NCI-H1436 (cell line): ENCODE data around the gene BICDL1.

ENCODE experiments used
- DNase-seq: peaks from one replicate; lab custom pipeline; 2025; lab: John Stamatoyannopoulos, UW

Gene BICDL1

DNA sequence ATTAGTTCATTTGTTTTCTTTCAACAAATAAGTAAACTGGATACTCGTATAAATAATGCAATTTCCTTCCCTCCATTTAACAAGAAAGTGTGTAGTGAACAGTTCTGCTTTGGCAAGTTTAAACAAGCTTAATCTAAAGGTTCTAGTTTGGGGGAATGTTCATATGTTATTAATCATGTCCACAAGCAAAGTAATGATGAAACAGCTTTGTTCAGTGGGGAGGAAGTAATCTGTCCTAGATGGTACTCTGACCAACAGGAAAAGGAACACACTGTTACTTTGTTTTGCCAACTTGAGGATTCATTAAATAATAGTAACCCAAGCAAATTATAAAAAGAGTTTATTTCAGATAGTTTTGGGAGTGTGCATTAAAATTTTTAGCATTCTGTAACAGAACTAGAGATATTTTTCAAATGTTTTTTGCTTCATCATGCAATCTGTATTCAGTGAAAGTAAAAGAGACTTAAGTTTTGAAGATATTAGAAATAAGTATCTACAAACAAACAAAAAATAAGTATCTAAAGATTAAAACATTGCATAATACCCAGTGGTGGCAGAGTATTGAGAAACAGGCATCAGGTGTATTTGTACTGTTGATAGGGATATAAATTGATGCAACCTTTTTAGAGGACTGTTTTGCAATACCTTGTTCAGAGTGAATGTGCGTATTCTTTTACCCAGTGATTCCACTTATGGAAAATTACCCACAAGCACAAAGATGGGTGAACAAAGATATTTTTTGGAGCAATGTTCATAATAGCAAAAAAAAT, 66.4 kb downstream of the BICDL1 start:
- DNase-seq, result no peak

DNA sequence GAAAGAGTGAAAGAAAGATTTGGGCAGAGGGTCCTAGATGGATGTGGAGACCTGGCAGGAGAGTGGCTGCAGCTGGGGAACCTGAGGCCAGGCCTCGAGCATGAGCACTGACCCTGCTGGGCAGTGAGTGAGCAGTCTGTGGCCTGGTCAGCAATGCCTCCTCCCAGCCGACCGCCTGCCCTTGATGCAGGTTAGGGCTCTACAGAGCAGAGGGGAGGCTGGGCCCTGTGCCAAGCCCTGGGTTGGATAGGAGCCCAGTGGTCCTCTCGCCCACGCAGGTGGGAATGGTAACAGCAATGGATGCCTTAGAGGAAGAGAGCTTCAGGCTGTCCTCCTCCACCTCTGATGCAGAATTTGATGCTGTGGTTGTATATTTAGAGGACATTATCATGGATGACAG, 67.7 kb downstream of the BICDL1 start:
- DNase-seq, result no peak

DNA sequence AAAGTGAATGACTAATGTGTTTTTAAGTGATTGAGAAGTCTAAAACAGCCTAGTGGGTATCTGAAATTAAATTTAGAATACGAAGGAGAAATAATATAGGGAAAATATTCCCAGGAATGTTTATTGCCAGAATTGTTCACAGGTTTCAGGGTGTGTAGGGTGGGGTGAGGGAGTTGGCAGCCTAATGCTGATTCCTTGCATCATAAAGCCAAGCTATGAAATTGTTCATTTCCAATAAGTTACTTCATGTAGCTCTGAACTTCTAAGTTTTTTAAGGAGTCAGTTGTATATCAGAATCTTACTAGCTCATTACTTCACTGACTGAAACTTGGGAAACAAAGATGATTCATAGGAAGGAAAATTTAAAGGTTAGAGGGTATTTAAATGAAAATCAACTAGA, 71.2 kb downstream of the BICDL1 start:
- DNase-seq, result no peak

DNA sequence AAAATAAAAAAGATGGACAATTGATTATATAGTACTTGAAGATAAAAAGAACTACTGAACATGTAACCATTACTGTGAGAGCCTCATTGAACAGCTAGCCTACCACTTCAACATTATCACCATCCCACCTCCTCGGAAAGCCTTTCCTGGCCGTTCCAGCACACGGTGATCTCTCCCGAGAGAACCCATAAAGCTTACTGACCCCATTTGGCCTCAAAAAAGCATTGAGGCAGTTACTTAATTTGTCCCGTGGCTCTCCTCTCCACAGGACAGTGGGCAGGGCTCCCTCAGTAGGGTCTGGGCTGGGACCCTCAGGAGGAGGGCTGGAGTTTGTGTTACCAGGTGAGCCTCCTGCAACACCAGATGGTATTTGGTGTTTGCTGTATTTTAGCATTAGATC, 71.7 kb downstream of the BICDL1 start:
- no peak for DNase-seq

DNA sequence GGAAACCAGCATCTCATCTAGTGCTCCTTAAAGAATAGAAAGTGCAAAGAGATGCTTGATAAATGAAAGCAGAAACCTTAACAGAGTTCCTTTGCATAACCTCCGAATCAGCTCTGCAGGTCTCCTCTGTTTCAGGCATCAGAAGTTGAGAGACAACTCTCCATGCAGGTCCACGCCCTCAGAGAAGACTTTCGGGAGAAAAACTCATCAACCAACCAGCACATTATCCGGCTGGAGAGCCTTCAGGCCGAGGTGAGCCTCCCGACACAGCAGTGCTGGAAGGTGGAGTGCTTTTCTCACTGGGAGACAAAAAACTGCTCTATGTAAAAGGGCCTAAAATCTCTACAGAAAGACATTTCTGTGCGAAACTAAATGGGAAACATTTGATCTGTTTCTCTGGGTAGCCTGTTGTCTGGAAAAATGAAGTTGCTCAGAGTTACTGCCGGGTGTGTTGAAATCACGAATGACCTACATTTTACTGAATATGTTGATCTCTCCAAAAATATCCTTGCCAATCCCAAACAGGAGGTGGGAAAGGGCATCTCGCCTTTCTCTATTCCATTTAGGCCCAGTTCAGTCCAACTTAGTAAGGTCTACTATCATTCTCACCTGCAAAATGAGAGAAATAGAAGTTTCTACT, 72.7 kb downstream of the BICDL1 start:
- DNase-seq, result no peak

DNA sequence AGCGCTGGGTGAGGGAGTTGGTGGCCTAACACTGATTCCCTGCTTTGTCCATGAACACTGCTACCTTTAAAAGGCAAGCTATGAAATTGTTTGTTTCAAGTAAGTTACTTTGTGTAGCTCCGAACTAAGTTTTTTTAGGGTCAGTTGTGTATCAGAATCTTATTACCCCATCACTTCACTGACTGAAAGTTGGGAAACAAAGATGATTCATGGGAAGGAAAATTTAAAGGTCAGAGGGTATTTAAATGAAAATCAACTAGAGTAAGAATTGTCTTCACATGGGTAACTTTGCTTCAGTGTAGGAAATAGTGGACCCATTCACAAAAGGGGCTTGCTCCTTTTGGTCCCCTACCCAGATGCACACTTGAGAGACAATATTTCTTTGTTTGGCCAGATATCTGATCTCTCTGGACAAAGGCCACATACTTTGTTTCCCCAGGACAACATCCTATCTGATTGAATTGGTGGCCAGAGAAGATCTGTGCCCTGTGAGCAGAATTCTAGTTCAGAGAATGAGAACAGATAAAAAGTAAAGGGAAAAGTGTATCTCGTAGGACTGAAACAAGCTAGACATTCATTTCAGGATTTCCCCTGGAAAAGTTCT, 74.0 kb downstream of the BICDL1 start:
- DNase-seq, result no peak

DNA sequence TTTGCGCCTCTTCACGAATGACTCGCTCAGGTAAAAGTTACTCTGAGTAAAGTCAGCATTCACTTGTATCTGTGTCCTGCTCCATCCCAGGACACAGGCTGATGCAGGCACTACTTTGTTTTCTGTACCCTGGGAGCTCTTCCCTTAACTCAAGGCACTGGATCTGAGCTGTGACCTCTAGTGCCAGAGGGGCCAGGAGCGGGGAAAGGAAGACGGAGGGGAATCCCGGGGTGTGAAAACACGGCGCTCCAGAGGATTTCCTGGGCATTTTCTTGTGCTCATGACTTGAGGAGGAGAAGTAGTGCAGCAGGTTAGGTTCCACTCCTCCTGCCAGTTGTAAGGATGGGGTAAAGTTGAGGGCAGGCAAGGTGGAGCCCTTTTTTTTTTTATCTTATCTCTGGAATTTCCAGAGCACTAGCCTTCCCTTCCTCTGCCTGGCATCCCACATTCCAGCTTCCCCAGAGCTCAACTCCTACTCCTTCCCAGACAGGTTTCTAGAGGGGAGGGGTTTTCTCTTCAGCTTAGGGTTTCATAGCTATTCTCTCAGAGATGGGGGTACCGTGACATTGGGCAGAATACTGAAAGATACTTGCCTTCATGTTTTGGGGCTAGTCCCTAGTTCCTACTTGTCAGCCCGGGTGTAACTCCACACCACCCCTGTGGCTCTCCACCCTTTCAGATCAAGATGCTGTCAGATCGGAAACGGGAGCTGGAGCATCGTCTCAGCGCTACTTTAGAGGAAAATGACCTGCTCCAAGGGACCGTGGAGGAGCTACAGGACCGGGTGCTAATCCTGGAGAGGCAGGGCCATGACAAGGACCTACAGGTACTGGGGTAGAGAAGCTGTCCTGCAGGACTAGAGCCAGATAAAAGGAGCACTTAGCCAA, 75.3 kb downstream of the BICDL1 start:
- no peak for DNase-seq

DNA sequence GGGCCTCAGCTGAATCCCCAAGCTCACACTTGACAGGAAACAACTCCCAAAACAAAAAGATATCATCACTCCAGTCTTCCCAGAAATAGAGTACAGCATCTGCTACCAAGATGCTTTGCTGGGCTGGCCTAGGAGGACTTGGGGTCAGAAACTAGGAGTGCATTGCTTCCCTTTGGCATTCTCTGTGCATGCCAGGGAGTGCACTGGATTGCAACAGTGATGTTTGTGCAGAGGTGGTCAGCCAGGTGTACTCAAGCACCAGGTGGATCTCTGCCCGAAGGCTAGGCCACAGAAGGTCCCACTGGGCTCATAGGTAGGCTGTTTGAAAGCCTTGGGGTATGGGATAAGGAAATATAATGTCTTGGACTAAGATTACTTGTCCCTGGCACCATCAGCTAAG, 76.4 kb downstream of the BICDL1 start:
- no peak for DNase-seq

DNA sequence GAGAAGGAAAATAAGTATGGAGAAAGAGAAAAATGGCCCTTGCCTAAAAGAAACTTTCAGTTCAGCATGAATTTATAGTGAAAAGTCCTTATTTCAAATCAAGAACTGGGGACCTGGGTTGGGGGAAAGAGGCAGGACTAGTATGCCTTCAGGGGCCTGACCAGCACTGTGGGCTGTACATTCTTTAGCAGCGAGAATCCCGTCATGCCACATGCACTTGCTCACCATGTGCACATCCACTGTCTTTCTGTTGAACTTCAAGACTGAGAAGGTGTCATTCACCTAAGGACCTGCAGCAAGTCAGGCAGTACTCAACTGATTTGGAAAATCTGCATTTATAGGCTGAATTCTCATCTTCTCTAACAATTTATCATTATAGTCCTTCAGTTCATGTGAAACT, 77.3 kb downstream of the BICDL1 start:
- DNase-seq, result no peak

DNA sequence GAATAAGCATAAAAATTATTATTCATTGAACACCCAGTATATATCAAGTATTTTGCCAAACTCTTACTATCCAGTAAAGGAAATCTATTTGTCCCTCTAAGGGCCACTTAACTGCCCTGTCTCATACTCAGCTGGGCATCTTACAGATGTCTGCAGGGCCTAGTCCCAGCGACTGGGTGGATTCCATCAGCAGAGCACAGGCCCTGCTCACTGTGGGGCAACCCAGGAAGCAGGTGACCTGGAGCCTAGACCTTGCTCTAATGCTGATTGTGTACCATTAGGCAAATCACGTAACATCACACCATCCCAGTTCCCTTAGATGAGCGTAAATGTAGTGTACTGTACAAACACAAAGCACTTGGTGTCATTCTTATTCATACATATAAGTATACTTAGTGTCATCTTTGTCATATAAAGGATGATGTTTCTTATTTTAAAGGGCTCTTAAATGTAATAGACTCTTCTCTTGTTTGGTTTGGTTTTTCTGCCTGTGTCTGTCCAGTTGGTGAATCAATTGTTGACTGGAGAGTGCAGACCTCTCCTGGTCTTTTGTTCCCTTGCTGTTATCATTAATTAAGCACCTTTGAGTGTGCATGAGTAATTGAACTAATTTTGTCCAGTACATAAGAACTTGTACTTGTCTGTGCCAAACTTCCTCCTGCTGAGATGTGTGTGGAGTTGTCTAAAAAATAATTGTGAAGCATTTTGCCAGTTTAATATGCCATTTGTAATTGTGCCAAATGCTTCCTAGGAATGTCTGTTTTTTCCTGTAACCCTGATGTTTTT, 78.2 kb downstream of the BICDL1 start:
- no peak for DNase-seq

DNA sequence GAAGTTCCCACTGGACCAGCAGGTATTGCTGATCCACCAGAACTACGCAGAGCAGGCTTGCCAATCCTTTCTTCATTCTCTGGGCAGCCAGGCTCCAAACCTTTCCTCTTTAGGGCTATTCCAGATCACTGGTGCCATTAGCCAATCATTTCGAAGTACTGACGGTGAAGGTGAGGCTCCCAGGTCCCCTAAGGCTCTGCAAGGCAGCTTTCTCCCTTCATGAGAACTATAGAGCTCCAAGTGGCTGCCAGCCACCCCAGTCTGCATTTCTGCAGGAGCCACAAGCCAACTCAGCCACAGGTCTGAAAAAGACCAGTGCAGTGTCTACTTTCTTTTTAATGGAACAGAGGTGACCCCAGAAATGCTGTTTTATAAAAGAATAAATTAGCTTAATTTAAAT, 78.9 kb downstream of the BICDL1 start:
- no peak for DNase-seq

DNA sequence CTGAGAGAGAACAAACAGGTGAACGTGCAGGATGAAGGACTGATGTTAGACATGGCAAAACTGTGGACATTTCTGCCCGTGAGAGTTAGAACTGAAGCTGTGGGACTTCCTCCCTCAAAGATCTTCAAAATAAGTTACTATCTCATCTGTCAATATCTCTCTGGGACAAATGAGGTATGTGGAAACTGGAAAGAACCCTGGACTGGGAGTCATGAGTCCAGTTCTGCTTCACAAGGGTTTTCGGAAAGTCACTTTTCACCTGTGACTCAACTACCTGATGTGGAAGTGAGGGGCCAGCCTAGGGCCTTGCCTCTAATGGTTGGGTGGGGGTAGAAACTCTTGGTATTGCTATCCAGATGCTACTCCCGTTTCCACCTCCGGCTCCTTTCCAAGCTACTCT, 80.2 kb downstream of the BICDL1 start:
- no peak for DNase-seq

DNA sequence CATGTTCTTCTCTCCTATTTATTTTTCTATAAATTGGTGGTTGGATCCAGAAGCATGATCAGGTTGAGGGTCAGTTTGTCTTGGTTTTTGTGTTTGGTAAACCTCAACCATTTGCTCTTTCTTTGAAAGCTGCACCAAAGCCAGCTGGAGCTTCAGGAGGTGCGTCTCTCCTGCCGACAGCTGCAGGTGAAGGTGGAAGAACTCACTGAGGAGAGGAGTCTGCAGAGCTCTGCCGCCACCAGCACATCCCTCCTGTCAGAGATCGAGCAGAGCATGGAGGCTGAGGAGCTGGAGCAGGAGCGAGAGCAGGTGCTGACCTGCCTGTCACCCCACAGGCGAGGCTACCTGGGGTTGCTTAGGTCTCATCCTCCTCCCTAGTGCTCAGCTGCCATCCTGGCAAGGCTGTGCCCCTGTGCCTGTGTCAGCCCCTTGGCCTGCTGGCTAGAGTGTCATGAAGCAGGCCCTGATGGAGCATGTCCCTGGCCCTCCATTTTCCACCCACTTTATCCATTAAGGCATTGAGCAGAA, 82.5 kb downstream of the BICDL1 start:
- no peak for DNase-seq

DNA sequence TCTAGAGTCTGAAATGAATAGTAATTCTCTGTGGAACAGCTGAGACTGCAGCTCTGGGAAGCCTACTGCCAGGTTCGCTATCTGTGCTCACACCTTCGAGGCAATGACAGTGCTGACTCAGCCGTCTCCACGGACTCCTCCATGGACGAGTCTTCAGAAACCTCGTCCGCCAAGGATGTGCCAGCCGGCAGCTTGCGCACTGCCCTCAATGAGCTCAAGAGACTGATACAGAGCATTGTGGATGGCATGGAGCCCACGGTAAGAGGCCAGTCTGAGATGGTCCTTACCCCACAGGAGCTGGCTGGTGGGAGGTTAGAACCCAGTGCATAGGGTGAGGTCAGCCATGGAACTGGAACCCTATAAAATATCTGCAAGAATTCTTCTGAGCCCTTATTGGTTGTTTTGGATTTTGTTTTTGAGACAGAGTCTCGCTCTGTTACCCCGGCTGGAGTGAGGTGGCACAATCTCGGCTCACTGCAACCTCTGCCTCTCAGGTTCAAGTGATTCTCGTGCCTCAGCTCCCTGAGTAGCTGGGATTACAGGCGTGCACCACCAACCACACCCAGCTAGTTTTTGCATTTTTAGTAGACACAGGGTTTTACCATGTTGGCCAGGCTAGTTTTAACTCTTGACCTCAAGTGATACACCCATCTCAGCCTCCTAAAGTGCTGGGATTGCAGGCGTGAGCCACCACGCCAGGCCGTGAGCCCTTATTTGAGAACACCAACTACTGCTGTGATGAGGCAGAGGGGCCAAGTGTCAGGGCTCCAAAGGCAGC, 83.6 kb downstream of the BICDL1 start:
- DNase-seq, result no peak

DNA sequence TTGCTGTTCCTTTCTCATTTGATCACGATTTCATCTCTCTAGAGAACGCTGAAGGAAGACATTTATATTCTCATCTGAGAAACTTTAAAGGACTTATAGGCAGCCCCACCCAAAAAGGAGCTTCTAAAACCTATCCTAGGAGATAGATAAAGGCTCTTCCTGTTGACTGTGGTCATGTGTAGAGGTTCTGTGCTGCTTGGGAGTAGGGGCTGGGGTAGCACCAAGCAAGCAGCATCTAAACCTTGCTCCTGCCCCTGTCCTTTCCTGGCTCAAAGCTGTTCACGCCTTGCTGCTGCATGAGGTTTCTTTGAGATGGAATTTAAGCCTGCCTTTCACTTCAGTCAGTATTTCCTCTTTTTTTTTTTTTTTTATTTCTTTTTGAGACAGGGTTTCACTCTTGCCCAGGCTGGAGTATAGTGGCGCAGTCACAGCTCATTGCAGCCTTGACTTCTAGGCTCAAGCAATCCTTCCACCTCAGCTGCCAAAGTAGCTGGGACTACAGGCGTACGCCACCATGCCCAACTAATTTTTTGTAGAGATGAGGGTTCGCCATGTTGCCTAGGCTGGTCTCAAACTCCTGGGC, 86.1 kb downstream of the BICDL1 start:
- DNase-seq, result no peak

DNA sequence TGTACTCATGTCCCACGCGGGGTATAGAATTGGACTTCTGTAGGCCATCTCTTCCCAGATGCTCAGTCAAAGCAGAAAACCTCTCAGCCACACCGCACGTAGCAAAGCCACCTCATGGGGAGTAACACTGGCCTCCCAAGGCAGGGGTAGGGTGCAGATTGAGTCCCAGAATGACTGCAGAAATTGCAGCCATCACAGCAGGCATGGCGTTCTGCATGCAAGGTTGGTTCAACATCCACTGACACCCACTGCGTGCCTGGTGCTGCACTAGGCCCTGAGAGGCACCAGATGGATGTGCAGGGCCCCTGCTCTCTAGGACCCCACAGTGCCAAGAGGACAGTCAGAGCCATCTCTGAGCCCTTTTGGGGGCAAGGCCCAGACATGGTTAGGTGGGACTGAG, 87.6 kb downstream of the BICDL1 start:
- no peak for DNase-seq

DNA sequence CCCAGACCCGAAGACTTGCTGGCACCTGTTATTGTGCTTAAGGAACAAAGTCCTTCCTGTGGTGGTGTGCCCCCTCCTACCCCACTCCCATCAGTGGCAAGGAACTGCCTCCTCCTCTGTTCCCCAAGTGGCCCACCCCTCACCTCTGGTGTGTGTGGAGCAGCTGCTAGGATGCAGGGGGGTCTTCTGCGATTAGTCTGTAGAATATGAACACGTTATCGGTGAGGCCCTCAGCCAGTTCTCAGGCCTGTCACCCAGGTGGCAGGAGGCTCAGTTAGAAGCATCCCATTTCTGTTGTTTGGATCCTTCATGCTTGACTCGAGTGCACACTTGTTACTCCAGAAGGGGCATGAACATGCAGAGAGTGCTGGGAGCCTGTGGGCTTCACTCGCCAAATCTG, 88.2 kb downstream of the BICDL1 start:
- DNase-seq, result no peak

DNA sequence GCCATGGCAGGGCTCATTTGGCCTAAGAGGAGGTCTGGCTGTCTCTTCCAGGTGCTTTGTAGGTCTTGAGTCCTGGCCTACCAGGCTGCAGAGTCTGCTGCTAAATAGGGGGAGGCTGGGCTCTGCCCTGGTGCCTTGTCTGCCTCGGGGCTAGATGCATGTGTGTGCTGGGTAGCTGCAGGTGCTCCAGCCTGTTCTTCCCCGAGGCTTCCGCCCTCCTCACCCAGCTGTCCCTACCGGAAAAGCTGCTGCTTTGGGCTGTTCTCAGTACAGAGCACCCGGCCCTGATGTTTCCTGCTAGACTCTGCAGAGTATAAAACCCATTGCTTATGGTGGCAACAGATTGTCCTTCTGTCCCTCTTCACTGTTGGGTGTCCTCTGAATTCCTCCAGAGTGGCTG, 89.8 kb downstream of the BICDL1 start:
- no peak for DNase-seq

DNA sequence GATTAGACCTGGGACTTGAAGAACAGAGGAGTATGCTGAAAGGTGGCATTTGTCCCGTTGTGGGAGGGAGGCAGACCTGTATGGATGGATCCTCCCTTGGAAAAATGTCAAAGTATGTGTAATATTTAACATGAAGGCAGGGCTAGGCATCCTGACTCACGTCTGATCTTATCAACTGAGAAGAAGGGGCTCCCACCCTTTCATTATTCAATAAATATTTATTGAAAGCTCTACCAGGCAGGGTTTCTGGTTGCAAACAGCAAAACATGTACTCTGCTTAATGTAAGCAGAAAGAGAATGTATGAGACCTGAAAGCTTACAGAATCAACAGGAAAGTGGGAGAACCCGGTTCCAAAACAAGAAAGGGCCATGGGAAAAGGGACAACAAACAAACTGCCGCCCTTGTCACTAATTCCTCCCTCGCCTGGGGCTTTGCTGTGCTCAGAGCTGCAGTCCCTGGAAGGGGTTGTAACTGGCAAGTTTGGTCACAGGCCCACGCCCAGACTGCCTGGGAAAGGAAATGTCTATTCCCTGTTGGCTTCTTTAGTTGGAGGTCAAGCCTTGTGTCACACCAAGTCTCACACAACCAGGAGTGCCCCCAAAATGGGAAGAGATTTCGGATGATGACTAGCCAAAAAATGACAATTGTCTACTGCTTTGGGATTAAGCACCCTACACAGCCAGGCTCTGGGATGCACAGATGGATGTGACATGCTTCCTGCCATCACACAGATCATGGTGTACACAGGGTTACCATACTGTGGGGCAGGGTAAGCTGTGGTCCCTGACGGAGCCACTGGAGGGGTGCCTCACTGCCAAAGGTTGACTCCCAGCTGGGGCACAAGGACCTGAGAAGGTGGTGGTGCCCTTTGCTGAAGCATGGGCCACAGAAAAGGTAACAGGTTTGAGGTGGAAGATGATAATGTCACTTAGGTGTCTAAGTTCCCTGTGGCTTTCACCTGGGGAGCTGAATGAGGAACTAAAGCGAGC, 90.7 kb downstream of the BICDL1 start:
- DNase-seq, result no peak
